Measurements from ENCODE around the gene HPGD.

DNA sequence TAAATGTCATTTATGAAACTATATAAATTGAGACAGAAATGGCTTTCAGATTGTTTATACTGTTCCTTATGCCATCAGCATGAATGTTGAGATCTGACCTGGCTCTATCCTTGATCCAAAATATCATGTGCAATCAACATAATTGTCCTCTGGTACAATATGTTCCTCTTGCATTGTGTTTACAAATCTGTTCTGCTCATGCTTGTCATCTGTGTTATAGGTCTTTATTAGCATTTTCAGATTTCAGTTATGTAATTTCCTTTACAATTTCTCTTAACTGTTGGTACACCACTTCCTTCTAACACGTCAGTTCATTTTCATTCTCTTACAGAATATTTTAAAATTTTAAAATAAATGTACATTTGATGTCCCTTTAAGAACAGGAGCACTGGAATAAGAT lies 1.6 kb downstream of the HPGD start:
- TF ChIP-seq, protein P1, sequence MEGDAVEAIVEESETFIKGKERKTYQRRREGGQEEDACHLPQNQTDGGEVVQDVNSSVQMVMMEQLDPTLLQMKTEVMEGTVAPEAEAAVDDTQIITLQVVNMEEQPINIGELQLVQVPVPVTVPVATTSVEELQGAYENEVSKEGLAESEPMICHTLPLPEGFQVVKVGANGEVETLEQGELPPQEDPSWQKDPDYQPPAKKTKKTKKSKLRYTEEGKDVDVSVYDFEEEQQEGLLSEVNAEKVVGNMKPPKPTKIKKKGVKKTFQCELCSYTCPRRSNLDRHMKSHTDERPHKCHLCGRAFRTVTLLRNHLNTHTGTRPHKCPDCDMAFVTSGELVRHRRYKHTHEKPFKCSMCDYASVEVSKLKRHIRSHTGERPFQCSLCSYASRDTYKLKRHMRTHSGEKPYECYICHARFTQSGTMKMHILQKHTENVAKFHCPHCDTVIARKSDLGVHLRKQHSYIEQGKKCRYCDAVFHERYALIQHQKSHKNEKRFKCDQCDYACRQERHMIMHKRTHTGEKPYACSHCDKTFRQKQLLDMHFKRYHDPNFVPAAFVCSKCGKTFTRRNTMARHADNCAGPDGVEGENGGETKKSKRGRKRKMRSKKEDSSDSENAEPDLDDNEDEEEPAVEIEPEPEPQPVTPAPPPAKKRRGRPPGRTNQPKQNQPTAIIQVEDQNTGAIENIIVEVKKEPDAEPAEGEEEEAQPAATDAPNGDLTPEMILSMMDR (IDR thresholded peaks at IDR 0.05) = no peak
- no peak for TF ChIP-seq POLR2AphosphoS5 (IDR thresholded peaks at IDR 0.05; ENCODE audit: low read depth, low read length)
- no peak for TF ChIP-seq REST (IDR thresholded peaks at IDR 0.05; ENCODE audit: insufficient read depth in 1 of 2, low read depth in 2 of 2, low read length in 1 of 2)
- no peak for TF ChIP-seq SIN3A (IDR thresholded peaks at IDR 0.05; ENCODE audit: borderline replicate concordance, insufficient read depth, low read depth, low read length)

Data from Panc1 (cell line).